ENCODE results near the gene PEX5L. TPM values are rescaled to one million over a fixed set of nuclear protein-coding genes. Genes with fewer than 3 reads are reported as not detected.

Gene PEX5L, protein sequence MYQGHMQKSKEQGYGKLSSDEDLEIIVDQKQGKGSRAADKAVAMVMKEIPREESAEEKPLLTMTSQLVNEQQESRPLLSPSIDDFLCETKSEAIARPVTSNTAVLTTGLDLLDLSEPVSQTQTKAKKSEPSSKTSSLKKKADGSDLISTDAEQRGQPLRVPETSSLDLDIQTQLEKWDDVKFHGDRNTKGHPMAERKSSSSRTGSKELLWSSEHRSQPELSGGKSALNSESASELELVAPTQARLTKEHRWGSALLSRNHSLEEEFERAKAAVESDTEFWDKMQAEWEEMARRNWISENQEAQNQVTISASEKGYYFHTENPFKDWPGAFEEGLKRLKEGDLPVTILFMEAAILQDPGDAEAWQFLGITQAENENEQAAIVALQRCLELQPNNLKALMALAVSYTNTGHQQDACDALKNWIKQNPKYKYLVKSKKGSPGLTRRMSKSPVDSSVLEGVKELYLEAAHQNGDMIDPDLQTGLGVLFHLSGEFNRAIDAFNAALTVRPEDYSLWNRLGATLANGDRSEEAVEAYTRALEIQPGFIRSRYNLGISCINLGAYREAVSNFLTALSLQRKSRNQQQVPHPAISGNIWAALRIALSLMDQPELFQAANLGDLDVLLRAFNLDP
- total RNA-seq: 1 to 10 TPM in 1 of 2 donors, under 1 TPM in 1; 0.86 to 1.9 TPM
- polyA plus RNA-seq (2013, experiment 1 of 2): 0.46 TPM
- polyA plus RNA-seq (2013, experiment 2 of 2): 0.62 TPM
- long read RNA-seq, experiment 1: 0 reads
- long read RNA-seq, experiment 2: 0 reads
- long read RNA-seq, experiment 3, partial matches to known transcripts: 0 of 5 reads
- long read RNA-seq, experiment 3, other reads (novel, unspliced or antisense): 4 of 5 reads
- long read RNA-seq, experiment 4: 0 reads

DNA sequence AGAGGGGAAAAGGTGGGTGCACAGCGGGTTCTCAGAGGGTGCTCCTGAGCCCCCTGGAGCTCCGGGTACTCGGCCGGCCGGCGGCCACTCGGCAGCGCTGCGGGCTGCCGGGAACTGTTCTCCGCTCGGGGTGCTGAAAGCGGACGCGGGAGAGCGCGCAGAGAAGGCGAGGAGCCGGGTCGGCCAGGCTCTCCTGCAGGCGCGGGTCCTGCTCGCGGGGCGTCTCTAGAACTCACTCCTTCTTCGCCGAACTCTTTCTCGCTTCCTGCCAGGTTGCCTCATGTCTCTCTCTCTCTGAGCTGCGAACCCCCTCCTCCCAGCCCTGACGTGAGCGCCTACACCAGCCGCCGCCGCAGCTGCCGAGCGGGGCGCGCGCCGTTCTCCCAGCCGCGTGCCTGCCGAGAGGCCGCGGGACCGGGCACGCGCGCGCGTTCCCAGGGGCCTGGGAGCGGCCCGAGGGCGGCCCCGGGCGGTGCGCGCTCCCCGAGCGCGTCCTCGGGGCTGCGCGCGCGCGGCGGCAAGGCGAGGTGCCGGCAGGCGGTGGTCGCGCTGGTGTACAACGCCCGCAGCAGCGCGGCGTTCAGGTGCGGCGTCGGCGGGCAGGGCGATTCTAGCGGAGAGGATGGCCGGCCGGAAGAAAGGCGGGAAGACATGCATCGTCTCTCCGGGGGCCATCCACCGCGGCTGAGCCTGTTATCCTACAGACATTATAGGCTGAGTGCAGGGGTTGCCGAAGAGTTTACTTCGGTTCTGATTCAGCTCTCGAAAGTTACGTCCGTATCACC, at the start of gene PEX5L:
PEX5L (minus strand) TSS at position 267 of the 785 bp plus-strand sequence. CDS start 338 bp downstream, outside the sequence.
- Mint-ChIP-seq H3K4me3 (peak within 1 kb of the TSS; percentile 57), H3K27ac (no peak within 1 kb of the TSS), H3K4me1 (peaks cover 7% of the 10 kb centered on the region), H3K27me3 (ENCODE audit: insufficient read depth) (peaks cover 30% of the 10 kb centered on the region), H3K9me3 (no peaks in the 10 kb centered on the region), H3K36me3 (ENCODE audit: low read depth) (no peaks in the 10 kb centered on the region)
- H3K9me3 ChIP-seq (ENCODE audit: control insufficient read depth, low read length): no peaks in the 10 kb centered on the region
- H3K9ac ChIP-seq (ENCODE audit: extremely low read depth, low read length, poor library complexity, severe bottlenecking): no peak within 1 kb of the TSS
- peak within 1 kb of the TSS; percentile 83 for H3K4me3 ChIP-seq (ENCODE audit: low read length)
- H3K27ac ChIP-seq (ENCODE audit: low read depth, low read length): no peak within 1 kb of the TSS
- 0 to 1% methylated on average over 43 to 96 of the region's 96 CpGs for WGBS, 2 experiments (ENCODE audit: insufficient coverage in 1 of 2, insufficient read length in 1 of 2)
- peaks cover 51% of the 10 kb centered on the region for H3K27me3 ChIP-seq (ENCODE audit: control insufficient read depth, insufficient read depth, low read length, poor library complexity, severe bottlenecking)
- DNase-seq: peak; percentile 95
- TF ChIP-seq, protein P1, sequence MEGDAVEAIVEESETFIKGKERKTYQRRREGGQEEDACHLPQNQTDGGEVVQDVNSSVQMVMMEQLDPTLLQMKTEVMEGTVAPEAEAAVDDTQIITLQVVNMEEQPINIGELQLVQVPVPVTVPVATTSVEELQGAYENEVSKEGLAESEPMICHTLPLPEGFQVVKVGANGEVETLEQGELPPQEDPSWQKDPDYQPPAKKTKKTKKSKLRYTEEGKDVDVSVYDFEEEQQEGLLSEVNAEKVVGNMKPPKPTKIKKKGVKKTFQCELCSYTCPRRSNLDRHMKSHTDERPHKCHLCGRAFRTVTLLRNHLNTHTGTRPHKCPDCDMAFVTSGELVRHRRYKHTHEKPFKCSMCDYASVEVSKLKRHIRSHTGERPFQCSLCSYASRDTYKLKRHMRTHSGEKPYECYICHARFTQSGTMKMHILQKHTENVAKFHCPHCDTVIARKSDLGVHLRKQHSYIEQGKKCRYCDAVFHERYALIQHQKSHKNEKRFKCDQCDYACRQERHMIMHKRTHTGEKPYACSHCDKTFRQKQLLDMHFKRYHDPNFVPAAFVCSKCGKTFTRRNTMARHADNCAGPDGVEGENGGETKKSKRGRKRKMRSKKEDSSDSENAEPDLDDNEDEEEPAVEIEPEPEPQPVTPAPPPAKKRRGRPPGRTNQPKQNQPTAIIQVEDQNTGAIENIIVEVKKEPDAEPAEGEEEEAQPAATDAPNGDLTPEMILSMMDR (conservative IDR thresholded peaks at IDR 0.05): no peak
- no peaks in the 10 kb centered on the region for H3K4me1 ChIP-seq (ENCODE audit: control insufficient read depth, insufficient read depth, low read length)
- no peaks in the 10 kb centered on the region for H3K36me3 ChIP-seq (ENCODE audit: control insufficient read depth, insufficient read depth, low read length)

DNA sequence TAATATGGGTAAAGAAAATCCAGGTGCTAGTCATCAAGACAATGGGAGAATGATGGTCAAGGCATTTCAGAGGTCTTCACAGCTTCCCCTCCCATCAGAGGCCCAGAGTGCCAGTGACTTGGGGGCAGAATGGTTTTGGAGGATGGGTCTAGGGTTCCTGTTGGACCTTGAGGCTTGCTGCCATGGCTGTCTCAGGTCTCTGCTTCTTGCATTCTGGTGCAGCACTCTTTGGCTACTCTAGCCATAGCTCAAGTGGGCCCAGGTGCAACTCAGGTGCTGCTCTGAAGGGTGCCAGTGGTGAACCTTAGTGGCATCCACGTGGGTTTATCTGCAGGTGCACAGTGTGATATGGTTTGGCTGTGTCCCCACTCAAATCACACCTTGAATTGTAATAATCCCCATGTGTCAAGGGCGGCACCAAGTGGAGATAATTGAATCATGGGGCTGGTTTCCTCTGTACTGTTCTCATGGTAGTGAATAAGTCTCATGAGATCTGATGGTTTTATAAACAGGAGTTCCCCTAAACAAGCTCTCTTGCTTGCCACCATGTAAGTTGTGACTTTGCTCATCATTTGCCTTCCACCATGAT, 48.5 kb upstream of the PEX5L start:
- DNase-seq: no peak
- Histone ChIP-seq H3K36me3 (ENCODE audit: control insufficient read depth, insufficient read depth, low read length) (no peaks in the 10 kb centered on the region), H3K4me1 (ENCODE audit: control insufficient read depth, insufficient read depth, low read length) (peaks cover 3% of the 10 kb centered on the region), H3K9me3 (ENCODE audit: control insufficient read depth, low read length) (peaks cover 39% of the 10 kb centered on the region), H3K27me3 (ENCODE audit: control insufficient read depth, insufficient read depth, low read length, poor library complexity, severe bottlenecking) (no peaks in the 10 kb centered on the region), H3K4me3 (ENCODE audit: low read length) (peak overlapping the region; percentile 14), H3K9ac (ENCODE audit: extremely low read depth, low read length, poor library complexity, severe bottlenecking) (no peak overlapping the region), H3K27ac (ENCODE audit: low read depth, low read length) (no peak overlapping the region)
- Mint-ChIP-seq H3K27me3 (ENCODE audit: insufficient read depth) (peaks cover 3% of the 10 kb centered on the region), H3K36me3 (ENCODE audit: low read depth) (peaks cover 2% of the 10 kb centered on the region), H3K4me1 (peaks cover 11% of the 10 kb centered on the region), H3K9me3 (peaks cover 10% of the 10 kb centered on the region), H3K4me3 (no peak overlapping the region), H3K27ac (no peak overlapping the region)
- 80 to 90% methylated on average over 2 of the region's 2 CpGs for WGBS, 2 experiments (ENCODE audit: insufficient coverage in 1 of 2, insufficient read length in 1 of 2)
- TF ChIP-seq, protein P1 (conservative IDR thresholded peaks at IDR 0.05): no peak

DNA sequence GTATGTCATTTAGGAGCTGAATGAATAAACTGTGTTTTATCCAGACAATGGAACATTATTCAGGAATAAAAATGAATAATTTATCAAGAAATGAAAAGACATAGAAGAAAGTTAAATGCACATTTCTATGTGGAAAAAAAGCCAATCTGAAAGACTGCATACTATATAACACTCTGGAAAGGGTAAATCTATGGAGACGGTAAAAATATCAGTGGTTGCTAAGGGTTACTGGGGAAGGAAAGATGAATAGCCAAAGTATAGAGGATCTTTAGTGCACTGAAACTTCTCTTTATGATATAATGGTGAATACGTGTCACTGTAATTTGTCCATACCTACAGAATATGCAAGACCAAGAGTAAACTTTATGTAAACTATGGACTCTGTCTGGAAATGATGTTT, 46.0 kb upstream of the PEX5L start:
- DNase-seq: no peak
- peaks cover 31% of the 10 kb centered on the region for H3K9me3 ChIP-seq (ENCODE audit: control insufficient read depth, low read length)
- H3K36me3 Mint-ChIP-seq (ENCODE audit: low read depth): peaks cover 2% of the 10 kb centered on the region
- peaks cover 25% of the 10 kb centered on the region for H3K4me1 Mint-ChIP-seq
- peaks cover 3% of the 10 kb centered on the region for H3K27me3 Mint-ChIP-seq (ENCODE audit: insufficient read depth)
- H3K4me3 ChIP-seq (ENCODE audit: low read length): no peak overlapping the region
- H3K9ac ChIP-seq (ENCODE audit: extremely low read depth, low read length, poor library complexity, severe bottlenecking): no peak overlapping the region
- no peak overlapping the region for H3K4me3 Mint-ChIP-seq
- H3K4me1 ChIP-seq (ENCODE audit: control insufficient read depth, insufficient read depth, low read length): peaks cover 3% of the 10 kb centered on the region
- peaks cover 10% of the 10 kb centered on the region for H3K9me3 Mint-ChIP-seq
- TF ChIP-seq, protein P1 (conservative IDR thresholded peaks at IDR 0.05): no peak
- no peak overlapping the region for H3K27ac Mint-ChIP-seq
- WGBS, 2 experiments (ENCODE audit: insufficient coverage in 1 of 2, insufficient read length in 1 of 2): 100% methylated on average over 2 of the region's 2 CpGs; no CpG with 5 or more reads in 1 of the 2 experiments
- no peaks in the 10 kb centered on the region for H3K36me3 ChIP-seq (ENCODE audit: control insufficient read depth, insufficient read depth, low read length)
- H3K27ac ChIP-seq (ENCODE audit: low read depth, low read length): no peak overlapping the region
- H3K27me3 ChIP-seq (ENCODE audit: control insufficient read depth, insufficient read depth, low read length, poor library complexity, severe bottlenecking): no peaks in the 10 kb centered on the region

Data from endodermal cell (in vitro differentiated cells).